Psoas muscle (tissue), 8 donors: ENCODE data around the gene SPTLC1. TPM values are rescaled to one million over a fixed set of nuclear protein-coding genes. Genes with fewer than 3 reads are reported as not detected.

ENCODE experiments used
- ATAC-seq, 4 donors: fragments of 200-7000 bp; cut with Tn5 transposase; one replicate each; pipeline ENCODE4 v1.9.1; 2020; ENCODE audit warnings: moderate library complexity in 3 of 4, mild to moderate bottlenecking in 2 of 4
- DNase-seq, 2 donors: peaks; one replicate each; pipeline ENCODE4 v3.0.0-alpha.2; 2020
- H3K27ac ChIP-seq: fragments of 200-600 bp; one replicate; pipeline ENCODE4 v1.8.0; 2022
- H3K27me3 ChIP-seq, 3 donors: fragments of 200-600 bp in 1 of 3; one replicate each; pipeline versions ENCODE4 v1.6.1 to v1.8.0; 2013 to 2022; ENCODE audit warnings: low read length in 2 of 3, mild to moderate bottlenecking in 2 of 3, moderate library complexity in 1 of 3; ENCODE audit not compliant: insufficient read depth in 3 of 3
- H3K36me3 ChIP-seq, 2 donors: fragments of 200-600 bp in 1 of 2; one replicate each; pipeline versions ENCODE4 v1.6.1 to v1.8.0; 2013 to 2022; ENCODE audit warnings: low read depth in 1 of 2, mild to moderate bottlenecking in 1 of 2, moderate library complexity in 1 of 2; ENCODE audit not compliant: insufficient read depth in 1 of 2
- H3K4me1 ChIP-seq: fragments of 200-600 bp; one replicate; pipeline ENCODE4 v1.8.0; 2022
- H3K4me3 ChIP-seq: fragments of 200-600 bp; one replicate; pipeline ENCODE4 v1.8.0; 2022; ENCODE audit warnings: mild to moderate bottlenecking
- H3K9me3 ChIP-seq: fragments of 200-600 bp; one replicate; pipeline ENCODE4 v1.8.0; 2022
- CTCF ChIP-seq: fragments of 200-600 bp; IDR thresholded peaks from one replicate; pipeline ENCODE4 v1.8.0; 2022; ENCODE audit warnings: antibody characterized with exemption
- WGBS, 3 donors: extraction: QIAGEN DNeasy Blood & Tissue Kit; methylation state at CpG; one replicate each; pipeline versions ENCODE4 v1.1.6 to v1.1.7; 2013; 5-methylcytosine and 5-hydroxymethylcytosine counted together
- intact Hi-C, 2 donors: fragments of 100-400 bp; cut with DNase I; formaldehyde crosslinking; loops; one replicate each; pipeline versions ENCODE4 v1.11.0 to v1.14.2; 2022
- polyA plus RNA-seq, 3 donors: library from polyadenylated mRNA; stranded (reverse); fragments of 200-250 nt; gene quantifications; one replicate each; pipeline ENCODE4 v1.2.3, GENCODE V29; 2013
- total RNA-seq, 4 donors: library from RNA; stranded (reverse); fragmentation: NEBNext Ultra II Directional in 2 of 4; extraction: Animal tissue kit (Norgen Biotek cat#: 25700) in 2 of 4; gene quantifications; one replicate each; pipeline versions ENCODE4 v1.2.1 to v1.2.4, GENCODE V29; 2021 to 2023
- donor health status: healthy with polysubstance abuse.
- donor health status: DM: no; HTN: no; CAD: no; lungs with moderate emphysema.
- donor health status: Bipolar disorder and iron deficiency.
- donor health status: healthy.
- donor health status: DM: yes; HTN: yes; CAD: no.
- donor health status: DM: no; HTN: no; CAD: no.
- donor health status: DM: no; HTN: no; CAD: no.
- donor health status: DM: yes; HTN: yes; CAD: no.

The SPTLC1 gene
- total and polyA plus RNA-seq, 7 donors, result 12.2 to 29.8 (median 20.9) TPM

DNA sequence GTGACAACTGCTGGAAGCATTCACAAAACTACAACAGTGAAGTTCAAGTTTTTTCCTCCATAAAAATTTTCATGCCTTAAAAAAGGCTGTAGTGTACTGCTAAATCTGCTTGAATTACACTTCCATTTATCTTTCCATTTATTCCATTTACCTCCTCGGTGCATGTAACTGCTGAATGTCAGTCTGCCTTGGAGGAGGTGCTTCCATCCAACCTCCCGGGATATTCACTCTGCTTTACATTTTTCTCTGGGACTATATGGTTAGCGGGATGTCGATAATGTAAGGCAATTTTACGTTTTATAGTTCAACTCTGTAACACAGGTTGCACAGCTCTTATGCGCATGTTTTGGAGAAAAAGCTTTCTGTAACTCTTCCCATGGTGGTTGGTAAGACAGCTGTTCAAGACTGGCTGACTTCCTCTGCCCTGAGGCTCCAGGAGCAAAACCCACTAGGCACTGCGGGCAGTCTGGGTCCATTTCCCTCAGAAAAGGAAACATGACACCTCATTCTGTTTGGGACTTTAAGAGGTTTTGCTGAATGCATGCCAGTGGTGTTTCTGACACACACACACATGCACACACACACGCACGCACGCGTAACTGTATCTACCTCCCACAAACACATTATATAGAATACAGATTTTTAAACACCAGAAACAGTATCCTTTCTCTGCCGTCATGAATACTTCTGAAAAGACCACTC is 66.1 kb downstream of the SPTLC1 start:
- ATAC-seq, result no peak
- WGBS, 3 donors, result 77 to 82% (median 82%) methylated on average over 12 of the region's 12 CpGs
- intact Hi-C loops, result no loop called here

DNA sequence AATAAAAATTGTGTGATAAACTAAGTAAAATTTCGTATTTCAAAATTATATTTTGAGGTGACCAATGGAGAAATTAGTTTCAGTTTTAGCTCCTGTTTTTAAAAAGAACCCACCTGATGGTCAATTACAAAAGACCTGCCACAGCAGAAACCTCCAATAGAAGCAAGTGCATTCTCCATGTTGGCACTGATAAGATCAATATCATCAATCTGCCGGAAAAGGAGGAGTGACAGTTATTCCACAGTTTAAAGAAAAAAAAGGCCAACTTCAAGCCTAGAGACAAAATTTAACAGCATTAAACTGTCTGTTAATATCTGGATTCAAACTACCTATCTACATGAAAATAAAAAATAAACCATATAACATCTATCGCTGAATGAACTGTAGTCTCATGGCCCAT is 67.7 kb downstream of the SPTLC1 start:
- no peak for TF ChIP-seq CTCF
- no peak for ATAC-seq
- H3K4me3 ChIP-seq, result no peak overlapping the region
- 96 to 99% (median 98%) methylated on average over 3 of the region's 3 CpGs for WGBS, 3 donors
- H3K9me3 ChIP-seq, result peaks cover 5% of the 10 kb centered on the region
- no peaks in the 10 kb centered on the region for H3K27me3 ChIP-seq
- peaks cover 18 to 82% of the 10 kb centered on the region in 2 donors for H3K36me3 ChIP-seq
- intact Hi-C loops, result no loop called here
- H3K4me1 ChIP-seq, result no peaks in the 10 kb centered on the region
- H3K27ac ChIP-seq, result no peak overlapping the region
- DNase-seq, result no peak

More for the DNA sequence above, 66.1 kb downstream of the SPTLC1 start:
- H3K4me3 ChIP-seq, result no peak overlapping the region
- H3K27me3 ChIP-seq, result no peaks in the 10 kb centered on the region
- no peak overlapping the region for H3K27ac ChIP-seq
- no peak for TF ChIP-seq CTCF
- H3K36me3 ChIP-seq, result peaks cover 12 to 76% of the 10 kb centered on the region in 2 donors
- H3K4me1 ChIP-seq, result no peaks in the 10 kb centered on the region
- H3K9me3 ChIP-seq, result no peaks in the 10 kb centered on the region
- DNase-seq, result no peak

- ATAC-seq (no peak), DNase-seq (no peak)
- H3K36me3 ChIP-seq, result peaks cover 20 to 89% of the 10 kb centered on the region in 2 donors
- no peaks in the 10 kb centered on the region for H3K27me3 ChIP-seq
- WGBS, 3 donors, result 82 to 87% (median 86%) methylated on average over 3 of the region's 3 CpGs
- H3K4me1 ChIP-seq, result no peaks in the 10 kb centered on the region
- no peak overlapping the region for H3K27ac ChIP-seq
- intact Hi-C loops, result no loop called here
- no peak for TF ChIP-seq CTCF
- H3K9me3 ChIP-seq, result peaks cover 12% of the 10 kb centered on the region
- no peak overlapping the region for H3K4me3 ChIP-seq
Observed at GRCh38 chr9:92046676-92047075, 68.5 kb downstream of the SPTLC1 start.

GRCh38 chr9:92044936-92045335 is 70.3 kb downstream of the SPTLC1 start:
- ATAC-seq, result no peak
- 92 to 99% (median 97%) methylated on average over 2 of the region's 2 CpGs for WGBS, 3 donors
- no peak for TF ChIP-seq CTCF
- Histone ChIP-seq H3K27ac (no peak overlapping the region), H3K9me3 (peaks cover 18% of the 10 kb centered on the region), H3K36me3 (peaks cover 17 to 92% of the 10 kb centered on the region in 2 donors), H3K4me1 (no peaks in the 10 kb centered on the region), H3K27me3 (no peaks in the 10 kb centered on the region), H3K4me3 (no peak overlapping the region)
- intact Hi-C loops, result no loop called here
- no peak for DNase-seq

DNA sequence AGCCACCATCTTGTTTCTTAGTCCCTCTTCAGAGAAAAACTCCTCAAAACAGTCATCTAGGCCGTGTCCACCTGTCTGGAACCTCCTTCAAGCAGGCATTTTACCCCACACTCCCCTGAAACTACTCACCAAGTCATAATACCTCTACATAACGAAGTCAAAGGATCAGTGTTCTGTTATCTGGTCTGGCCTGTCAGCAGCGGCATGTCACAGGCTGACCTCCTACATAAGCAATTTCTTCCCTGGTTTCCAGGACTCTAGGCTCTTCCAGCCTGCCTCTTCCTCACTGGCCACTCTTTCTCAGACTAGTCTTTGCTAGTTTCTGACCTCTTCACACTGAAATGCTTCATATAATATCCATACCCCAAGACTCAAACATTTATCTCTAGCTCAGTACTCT is 72.2 kb downstream of the SPTLC1 start:
- 95 to 99% (median 97%) methylated on average over 3 of the region's 3 CpGs for WGBS, 3 donors
- Histone ChIP-seq H3K27ac (no peak overlapping the region), H3K4me3 (no peak overlapping the region), H3K27me3 (no peaks in the 10 kb centered on the region), H3K4me1 (no peaks in the 10 kb centered on the region), H3K36me3 (peaks cover 13 to 87% of the 10 kb centered on the region in 2 donors), H3K9me3 (peaks cover 18% of the 10 kb centered on the region)
- DNase-seq, result no peak
- intact Hi-C loops, result no loop called here
- no peak for ATAC-seq
- no peak for TF ChIP-seq CTCF
